Esophagus (tissue), 2 donors: ENCODE data around the gene SH2D4B. TPM values are rescaled to one million over a fixed set of nuclear protein-coding genes. Genes with fewer than 3 reads are reported as not detected.

Experiments
- H3K27ac ChIP-seq, 2 donors: one replicate each; pipeline ENCODE4 v1.5.1; 2013; ENCODE audit warnings: low read depth in 2 of 2, mild to moderate bottlenecking in 2 of 2, inconsistent platforms in 1 of 2, low read length in 1 of 2, moderate library complexity in 1 of 2
- H3K27me3 ChIP-seq, 2 donors: one replicate each; pipeline ENCODE4 v1.6.1; 2013; ENCODE audit warnings: low read length in 2 of 2, control low read depth in 1 of 2, mild to moderate bottlenecking in 1 of 2; ENCODE audit not compliant: insufficient read depth in 2 of 2, control insufficient read depth in 1 of 2
- H3K36me3 ChIP-seq, 2 donors: one replicate each; pipeline ENCODE4 v1.6.1; 2013; ENCODE audit warnings: low read length in 1 of 2; ENCODE audit not compliant: control insufficient read depth in 2 of 2, insufficient read depth in 2 of 2
- H3K4me1 ChIP-seq, 2 donors: one replicate each; pipeline ENCODE4 v1.6.1; 2013; ENCODE audit warnings: low read length in 1 of 2; ENCODE audit not compliant: control insufficient read depth in 2 of 2, insufficient read depth in 2 of 2
- H3K4me3 ChIP-seq, 2 donors: one replicate each; pipeline ENCODE4 v1.5.1; 2013; ENCODE audit warnings: low read length in 2 of 2, mild to moderate bottlenecking in 2 of 2, low read depth in 1 of 2, moderate library complexity in 1 of 2
- H3K9me3 ChIP-seq, 2 donors: one replicate each; pipeline ENCODE4 v1.6.1; 2013; ENCODE audit warnings: mild to moderate bottlenecking in 2 of 2, low read depth in 1 of 2, low read length in 1 of 2, moderate library complexity in 1 of 2; ENCODE audit not compliant: control insufficient read depth in 2 of 2, insufficient read depth in 1 of 2
- WGBS, 2 donors: extraction: QIAGEN DNeasy Blood & Tissue Kit; methylation state at CpG; one replicate each; pipeline ENCODE4 v1.1.7; 2013; 5-methylcytosine and 5-hydroxymethylcytosine counted together
- polyA plus RNA-seq, 2 donors: library from polyadenylated mRNA; stranded (reverse); fragments of 200-250 nt; gene quantifications; one replicate each; pipeline ENCODE4 v1.2.3, GENCODE V29; 2013
- donor health status: healthy with polysubstance abuse.
- donor health status: Bipolar disorder and iron deficiency.

SH2D4B gene
- polyA plus RNA-seq, 2 donors = 0.02 TPM; not detected in 1

DNA sequence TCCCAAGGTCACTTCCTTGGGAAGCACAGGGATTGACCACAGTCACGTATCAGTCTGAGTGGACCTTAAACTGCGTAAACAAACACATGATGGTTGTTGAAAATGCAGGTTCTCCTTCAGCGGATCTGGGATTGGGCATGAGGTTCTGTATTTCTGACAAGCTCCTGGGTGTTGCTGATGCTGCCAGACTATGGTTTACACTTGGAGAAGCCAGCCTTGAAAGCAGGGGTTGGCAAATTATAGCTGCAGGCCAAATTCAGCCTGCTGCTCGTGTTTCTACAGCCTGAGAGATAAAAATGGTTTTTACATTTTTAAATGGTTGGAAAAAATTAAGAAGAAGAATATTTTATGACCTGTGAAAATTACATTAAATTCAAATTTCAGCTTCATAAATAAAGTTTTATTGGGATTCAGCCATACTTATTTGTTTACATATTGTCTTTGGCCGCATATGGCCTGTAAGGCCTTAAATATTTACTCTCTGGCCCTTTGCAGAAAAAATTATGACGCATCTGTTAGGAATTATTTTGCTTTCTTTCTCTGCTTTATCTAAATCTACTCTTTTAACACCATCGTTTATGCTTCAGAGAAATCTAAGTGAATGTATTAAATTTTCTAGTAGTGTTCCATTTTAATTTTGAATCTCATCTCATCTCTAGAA, 109.6 kb downstream of the SH2D4B start:
- no peak overlapping the region for H3K27ac ChIP-seq
- no peaks in the 10 kb centered on the region for H3K36me3 ChIP-seq
- no peaks in the 10 kb centered on the region for H3K9me3 ChIP-seq
- no peak overlapping the region for H3K4me3 ChIP-seq
- WGBS, 2 donors = 74% methylated on average over 7 of the region's 7 CpGs
- no peaks in the 10 kb centered on the region for H3K4me1 ChIP-seq
- H3K27me3 ChIP-seq = no peaks in the 10 kb centered on the region

- WGBS, 2 donors = 74 to 76% methylated on average over 5 of the region's 5 CpGs
- H3K9me3 ChIP-seq = no peaks in the 10 kb centered on the region
- no peak overlapping the region for H3K27ac ChIP-seq
- no peaks in the 10 kb centered on the region for H3K27me3 ChIP-seq
- H3K4me3 ChIP-seq = no peak overlapping the region
- H3K36me3 ChIP-seq = no peaks in the 10 kb centered on the region
- H3K4me1 ChIP-seq = no peaks in the 10 kb centered on the region
Observed at GRCh38 chr10:80648106-80648505, 110.4 kb downstream of the SH2D4B start.

DNA sequence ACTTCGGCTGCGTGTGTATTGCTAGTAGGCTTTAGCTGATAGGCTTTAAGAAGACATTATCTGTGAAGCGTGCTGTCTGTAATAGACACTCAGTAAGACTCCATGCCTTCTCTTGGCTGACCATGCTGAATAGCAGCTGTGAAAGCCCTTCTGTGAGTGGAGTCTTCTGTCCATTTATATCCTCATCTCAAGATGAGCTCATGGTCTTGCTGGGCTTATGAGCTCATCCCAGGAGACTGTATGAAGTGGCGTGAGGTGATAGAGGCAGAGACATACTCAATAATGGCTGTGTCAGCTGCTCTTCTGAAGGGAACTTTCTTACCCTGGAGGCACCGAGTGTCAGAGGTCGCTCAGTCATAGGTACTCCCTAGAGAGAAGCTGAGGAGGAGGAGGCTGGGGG, 111.5 kb downstream of the SH2D4B start:
- H3K36me3 ChIP-seq = no peaks in the 10 kb centered on the region
- H3K4me3 ChIP-seq = no peak overlapping the region
- no peak overlapping the region for H3K27ac ChIP-seq
- H3K9me3 ChIP-seq = peaks cover 0 to 3% of the 10 kb centered on the region in 2 donors
- H3K27me3 ChIP-seq = no peaks in the 10 kb centered on the region
- 89 to 93% methylated on average over 6 of the region's 6 CpGs for WGBS, 2 donors
- H3K4me1 ChIP-seq = no peaks in the 10 kb centered on the region

GRCh38 chr10:80655898-80656297, 118.2 kb downstream of the SH2D4B start:
- H3K4me3 ChIP-seq = no peak overlapping the region
- no peaks in the 10 kb centered on the region for H3K27me3 ChIP-seq
- H3K9me3 ChIP-seq = peaks cover 0 to 23% of the 10 kb centered on the region in 2 donors
- no peaks in the 10 kb centered on the region for H3K4me1 ChIP-seq
- WGBS, 2 donors = 90 to 100% methylated on average over 1 of the region's 1 CpG
- H3K36me3 ChIP-seq = no peaks in the 10 kb centered on the region
- H3K27ac ChIP-seq = no peak overlapping the region

- peaks cover 0 to 23% of the 10 kb centered on the region in 2 donors for H3K9me3 ChIP-seq
- no peak overlapping the region for H3K4me3 ChIP-seq
- no peaks in the 10 kb centered on the region for H3K4me1 ChIP-seq
- no peaks in the 10 kb centered on the region for H3K36me3 ChIP-seq
- no peaks in the 10 kb centered on the region for H3K27me3 ChIP-seq
- 91 to 93% methylated on average over 6 of the region's 6 CpGs for WGBS, 2 donors
- H3K27ac ChIP-seq = no peak overlapping the region
Observed at GRCh38 chr10:80658068-80658467, 120.4 kb downstream of the SH2D4B start.

DNA sequence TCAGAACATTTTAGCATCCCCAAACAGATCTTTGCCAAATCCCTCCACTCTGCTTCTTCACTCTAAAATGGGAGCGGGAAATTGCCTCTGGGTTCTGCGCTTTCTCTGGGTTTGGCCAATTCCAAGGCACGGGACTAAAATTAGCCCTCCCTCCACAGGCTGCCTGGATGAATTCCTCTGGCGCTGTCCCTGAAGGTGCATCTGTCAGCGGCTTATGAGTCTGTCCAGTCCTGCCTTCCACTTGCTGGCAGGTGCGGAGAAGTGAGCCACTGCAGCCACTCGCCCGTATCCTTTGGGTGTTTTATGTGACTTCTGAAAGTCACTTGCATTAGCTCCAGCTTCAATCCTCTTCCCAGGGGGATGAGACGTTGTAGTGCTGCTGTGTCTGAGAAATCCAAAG, 121.6 kb downstream of the SH2D4B start:
- no peaks in the 10 kb centered on the region for H3K4me1 ChIP-seq
- peaks cover 0 to 20% of the 10 kb centered on the region in 2 donors for H3K9me3 ChIP-seq
- no peaks in the 10 kb centered on the region for H3K27me3 ChIP-seq
- no peak overlapping the region for H3K27ac ChIP-seq
- H3K4me3 ChIP-seq = no peak overlapping the region
- 78 to 84% methylated on average over 9 of the region's 9 CpGs for WGBS, 2 donors
- no peaks in the 10 kb centered on the region for H3K36me3 ChIP-seq

DNA sequence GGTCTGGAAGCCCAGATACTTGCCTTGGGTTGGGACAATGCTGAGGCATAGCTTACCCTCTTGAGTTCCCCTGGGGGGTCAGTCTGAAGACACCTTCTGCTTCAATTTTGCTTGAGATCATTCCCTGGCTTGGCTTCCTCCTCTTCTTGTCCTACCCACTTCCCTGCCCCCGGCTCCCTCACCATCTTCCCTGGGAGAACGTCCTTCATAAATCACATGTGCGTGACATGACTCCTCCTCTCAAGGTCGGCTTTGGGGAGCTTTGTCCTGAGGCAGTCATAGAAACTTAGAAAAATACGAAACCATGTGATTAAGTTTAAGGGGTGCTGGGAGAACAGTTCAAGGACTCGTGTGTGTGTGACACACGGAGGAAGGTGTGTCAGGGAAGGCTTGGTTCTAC, 122.6 kb downstream of the SH2D4B start:
- Histone ChIP-seq H3K27ac (no peak overlapping the region), H3K9me3 (peaks cover 0 to 20% of the 10 kb centered on the region in 2 donors), H3K4me3 (no peak overlapping the region), H3K4me1 (no peaks in the 10 kb centered on the region), H3K27me3 (no peaks in the 10 kb centered on the region), H3K36me3 (no peaks in the 10 kb centered on the region)
- WGBS, 2 donors = 69 to 77% methylated on average over 7 of the region's 7 CpGs

GRCh38 chr10:80660736-80661135, 123.0 kb downstream of the SH2D4B start:
- 74 to 81% methylated on average over 7 of the region's 7 CpGs for WGBS, 2 donors
- H3K36me3 ChIP-seq = no peaks in the 10 kb centered on the region
- H3K9me3 ChIP-seq = peaks cover 0 to 17% of the 10 kb centered on the region in 2 donors
- no peaks in the 10 kb centered on the region for H3K27me3 ChIP-seq
- H3K4me1 ChIP-seq = no peaks in the 10 kb centered on the region
- H3K4me3 ChIP-seq = no peak overlapping the region
- no peak overlapping the region for H3K27ac ChIP-seq

DNA sequence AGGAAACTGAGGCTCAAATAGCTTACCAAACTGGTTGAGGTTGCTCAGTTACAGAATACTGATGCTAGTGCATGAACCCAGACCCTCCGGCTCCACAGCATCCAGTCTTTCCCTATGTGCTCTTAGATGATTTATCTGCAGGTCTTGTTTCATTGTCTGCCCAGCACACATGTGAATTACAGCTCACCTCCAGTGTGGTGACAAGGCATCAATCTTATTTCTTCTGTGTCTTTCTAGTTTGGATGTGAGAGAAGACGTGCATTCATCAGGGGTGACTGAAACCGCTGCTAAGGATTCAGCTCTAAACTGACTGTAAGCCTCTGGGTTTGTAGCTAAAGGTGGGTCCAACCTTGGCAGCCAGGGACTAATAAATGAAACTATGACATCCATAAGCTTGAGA, 123.8 kb downstream of the SH2D4B start:
- Histone ChIP-seq H3K4me1 (peaks cover 0 to 3% of the 10 kb centered on the region in 2 donors), H3K27ac (no peak overlapping the region), H3K9me3 (peaks cover 0 to 12% of the 10 kb centered on the region in 2 donors), H3K27me3 (no peaks in the 10 kb centered on the region), H3K4me3 (no peak overlapping the region), H3K36me3 (no peaks in the 10 kb centered on the region)
- 87 to 94% methylated on average over 3 of the region's 3 CpGs for WGBS, 2 donors
